Measurements from ENCODE around the gene EVL.

Gene EVL

GRCh38 chr14:100038065-100038464 lies 27.2 kb upstream of the EVL start:
- no peak for DNase-seq

- DNase-seq, result no peak
Measured at GRCh38 chr14:100039903-100040302, 25.3 kb upstream of the EVL start.

- no peak for DNase-seq
Measured at GRCh38 chr14:100041271-100041670, 24.0 kb upstream of the EVL start.

- no peak for DNase-seq
Measured at GRCh38 chr14:100042286-100042685, 22.9 kb upstream of the EVL start.

- no peak for DNase-seq
Measured at GRCh38 chr14:100045642-100046344, 19.4 kb upstream of the EVL start.

GRCh38 chr14:100047600-100047999 lies 17.6 kb upstream of the EVL start:
- no peak for DNase-seq

- peak in 1 of 5 donors; percentile 26 for DNase-seq
Measured at GRCh38 chr14:100048786-100049185, 16.4 kb upstream of the EVL start.

- DNase-seq, result no peak
Measured at GRCh38 chr14:100049220-100049619, 16.0 kb upstream of the EVL start.

GRCh38 chr14:100051103-100051502 lies 14.1 kb upstream of the EVL start:
- DNase-seq, result no peak

- no peak for DNase-seq
Measured at GRCh38 chr14:100051543-100051942, 13.7 kb upstream of the EVL start.

GRCh38 chr14:100052819-100053218 lies 12.4 kb upstream of the EVL start:
- DNase-seq, result no peak

GRCh38 chr14:100054316-100055075 lies 10.7 kb upstream of the EVL start:
- no peak for DNase-seq

GRCh38 chr14:100056431-100056830 lies 8.8 kb upstream of the EVL start:
- DNase-seq, result no peak

GRCh38 chr14:100056964-100057795 lies 8.0 kb upstream of the EVL start:
- DNase-seq, result peak in 1 of 5 donors; percentile 59

GRCh38 chr14:100058777-100059437 lies 6.3 kb upstream of the EVL start:
- peak in 1 of 5 donors; percentile 54 for DNase-seq

- no peak for DNase-seq
Measured at GRCh38 chr14:100059438-100059781, 5.8 kb upstream of the EVL start.

- peak in 1 of 5 donors; percentile 25 for DNase-seq
Measured at GRCh38 chr14:100060760-100061159, 4.5 kb upstream of the EVL start.

GRCh38 chr14:100062590-100062989 lies 2.6 kb upstream of the EVL start:
- DNase-seq, result peak in 1 of 5 donors; percentile 67

GRCh38 chr14:100063314-100063941 lies 1.8 kb upstream of the EVL start:
- peak in 1 of 5 donors; percentile 76 for DNase-seq

GRCh38 chr14:100064335-100065092 lies 708 bp upstream of the EVL start:
- DNase-seq, result peak in 1 of 5 donors; percentile 7

GRCh38 chr14:100065942-100066574 lies 836 bp downstream of the EVL start:
- DNase-seq, result peak; percentile 47 to 91 (median 69)

Measured in T-helper 1 cell (primary cell).